ENCODE data around the gene PXMP4.

DNA sequence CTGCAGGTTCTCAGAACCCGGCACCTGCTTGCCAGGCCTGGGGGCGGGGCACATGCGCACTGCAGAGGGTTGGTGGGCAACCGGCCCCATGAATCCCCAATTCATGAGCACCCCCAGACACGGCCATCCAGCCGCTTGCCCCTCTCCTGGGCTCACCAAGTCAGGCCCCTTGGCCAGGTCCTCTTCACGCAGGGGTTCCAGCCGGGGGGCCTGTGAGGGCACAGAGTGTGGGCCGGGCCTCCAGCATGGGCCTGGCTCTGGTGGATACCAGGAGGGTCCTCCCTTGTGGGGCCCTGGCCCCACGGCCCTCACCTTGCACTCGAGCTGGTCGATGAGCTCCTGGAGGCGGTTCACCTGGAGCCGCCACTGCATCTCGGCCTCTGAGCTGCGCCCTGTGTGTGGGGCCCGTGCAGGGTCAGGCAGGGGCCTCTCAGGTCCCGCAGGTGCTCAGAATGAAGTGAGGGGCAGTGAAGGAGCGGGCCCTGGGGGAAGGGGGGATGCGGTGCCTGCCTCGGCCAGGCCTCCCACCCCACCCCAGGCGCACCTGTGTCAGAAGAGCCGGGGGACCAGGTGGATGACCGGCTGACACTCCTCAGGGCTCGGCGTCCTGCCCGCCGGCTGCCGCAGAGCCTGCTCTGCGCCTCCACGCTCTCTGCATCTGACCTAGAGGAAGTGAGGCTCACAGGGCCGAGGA lies 60.6 kb downstream of the PXMP4 start:
- no peak for TF ChIP-seq POLR2A (IDR thresholded peaks at IDR 0.05)
- TF ChIP-seq, protein P1, sequence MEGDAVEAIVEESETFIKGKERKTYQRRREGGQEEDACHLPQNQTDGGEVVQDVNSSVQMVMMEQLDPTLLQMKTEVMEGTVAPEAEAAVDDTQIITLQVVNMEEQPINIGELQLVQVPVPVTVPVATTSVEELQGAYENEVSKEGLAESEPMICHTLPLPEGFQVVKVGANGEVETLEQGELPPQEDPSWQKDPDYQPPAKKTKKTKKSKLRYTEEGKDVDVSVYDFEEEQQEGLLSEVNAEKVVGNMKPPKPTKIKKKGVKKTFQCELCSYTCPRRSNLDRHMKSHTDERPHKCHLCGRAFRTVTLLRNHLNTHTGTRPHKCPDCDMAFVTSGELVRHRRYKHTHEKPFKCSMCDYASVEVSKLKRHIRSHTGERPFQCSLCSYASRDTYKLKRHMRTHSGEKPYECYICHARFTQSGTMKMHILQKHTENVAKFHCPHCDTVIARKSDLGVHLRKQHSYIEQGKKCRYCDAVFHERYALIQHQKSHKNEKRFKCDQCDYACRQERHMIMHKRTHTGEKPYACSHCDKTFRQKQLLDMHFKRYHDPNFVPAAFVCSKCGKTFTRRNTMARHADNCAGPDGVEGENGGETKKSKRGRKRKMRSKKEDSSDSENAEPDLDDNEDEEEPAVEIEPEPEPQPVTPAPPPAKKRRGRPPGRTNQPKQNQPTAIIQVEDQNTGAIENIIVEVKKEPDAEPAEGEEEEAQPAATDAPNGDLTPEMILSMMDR (IDR thresholded peaks at IDR 0.05), result no peak

All from lower leg skin (tissue), 3 donors.